Endothelial cell of umbilical vein (primary cell): ENCODE data around the gene DLG5. TPM values are rescaled to one million over a fixed set of nuclear protein-coding genes. Genes with fewer than 3 reads are reported as not detected.

Source experiments
- BruUV-seq: library from RNA; stranded (reverse); fragments of 400-500 nt; replicated peaks from 2 replicates; lab custom pipeline; 2021; lab: Mats Ljungman, UMichigan
- CTCF ChIA-PET: fragments of 300-600, 350-600 bp; sonication (Branson Sonifier 250); formaldehyde crosslinking; loops from one replicate; lab custom pipeline; 2021; ENCODE audit warnings: antibody characterized with exemption, inconsistent platforms; lab: Charles Lee
- POLR2A ChIA-PET: fragments of 300-600, 350-600 bp; sonication (Branson Sonifier 250); formaldehyde crosslinking; loops from one replicate; lab custom pipeline; 2021; ENCODE audit warnings: antibody characterized with exemption, inconsistent platforms; lab: Charles Lee
- DNase-seq: peaks from one replicate; pipeline ENCODE4 v3.0.0-alpha.2; 2011; ENCODE audit warnings: low read depth, low spot score
- FAIRE-seq: peaks from 2 replicates; lab custom pipeline; 2011; peaks lifted over from hg19 to GRCh38; lab: Jason Lieb, UNC
- H2AFZ ChIP-seq: 2 replicates; pipeline ENCODE4 v1.6.0; 2012; ENCODE audit warnings: low read depth, low read length, control low read depth, inconsistent platforms
- H3K27ac ChIP-seq: 2 replicates; pipeline ENCODE4 v1.5.1; 2011; ENCODE audit warnings: low read depth, mild to moderate bottlenecking, control low read depth, low read length, moderate library complexity; ENCODE audit not compliant: insufficient read depth
- H3K27me3 ChIP-seq, 2 experiments: 2 replicates each; pipeline versions ENCODE4 v1.6.0 to v1.6.1; 2011; ENCODE audit warnings: low read length in 2 of 2, mixed read lengths in 1 of 2; ENCODE audit not compliant: control insufficient read depth in 2 of 2, insufficient read depth in 2 of 2
- H3K36me3 ChIP-seq, 2 experiments: 2 replicates in 1 of 2; 3 replicates in 1 of 2; pipeline ENCODE4 v1.5.1; 2011; ENCODE audit warnings: low read length in 2 of 2, mild to moderate bottlenecking in 1 of 2, moderate library complexity in 1 of 2; ENCODE audit not compliant: control insufficient read depth in 2 of 2, insufficient read depth in 2 of 2; ENCODE audit errors: extremely low read depth in 1 of 2
- H3K4me1 ChIP-seq: 3 replicates; pipeline ENCODE4 v1.5.1; 2011; ENCODE audit warnings: mild to moderate bottlenecking, low read length; ENCODE audit not compliant: control insufficient read depth, insufficient read depth; ENCODE audit errors: extremely low read depth
- H3K4me2 ChIP-seq: 2 replicates; pipeline ENCODE4 v1.6.1; 2011; ENCODE audit warnings: low read length, control low read depth, mixed read lengths; ENCODE audit not compliant: insufficient read depth
- H3K4me3 ChIP-seq, 3 experiments: fragments of 200-600 bp in 1 of 3; sonication (generic), shearing (Covaris generic) in 1 of 3; replicated peaks in 1 of 3; 2 replicates each; pipeline ENCODE4 v1.5.1; 2011 to 2016; ENCODE audit warnings: control low read depth in 3 of 3, low read length in 3 of 3, mild to moderate bottlenecking in 2 of 3, inconsistent platforms in 1 of 3, low read depth in 1 of 3, moderate library complexity in 1 of 3; ENCODE audit not compliant: insufficient read depth in 1 of 3
- H3K79me2 ChIP-seq: 2 replicates; pipeline ENCODE4 v1.6.0; 2012; ENCODE audit warnings: low read length, inconsistent platforms; ENCODE audit not compliant: control insufficient read depth, insufficient read depth
- H3K9ac ChIP-seq: replicated peaks from 2 replicates; pipeline ENCODE3; 2011; ENCODE audit warnings: low read length, control low read depth; ENCODE audit not compliant: insufficient read depth; ENCODE audit errors: extremely low read depth
- H3K9me1 ChIP-seq: replicated peaks from 3 replicates; pipeline ENCODE4 v1.6.0; 2011; ENCODE audit warnings: mild to moderate bottlenecking, low read length; ENCODE audit not compliant: control insufficient read depth, insufficient read depth; ENCODE audit errors: extremely low read depth
- H3K9me3 ChIP-seq: replicated peaks from 2 replicates; pipeline ENCODE4 v1.5.1; 2012; ENCODE audit warnings: low read length, inconsistent platforms; ENCODE audit not compliant: control insufficient read depth, insufficient read depth
- H4K20me1 ChIP-seq: replicated peaks from 2 replicates; pipeline ENCODE3; 2011; ENCODE audit warnings: mild to moderate bottlenecking, low read length; ENCODE audit not compliant: control insufficient read depth, insufficient read depth; ENCODE audit errors: extremely low read depth
- EZH2 ChIP-seq: IDR thresholded peaks from 2 replicates; pipeline ENCODE4 v1.6.1; 2012; ENCODE audit warnings: borderline replicate concordance, low read depth, mild to moderate bottlenecking, moderate library complexity, low read length, inconsistent platforms; ENCODE audit not compliant: severe bottlenecking
- FOS ChIP-seq: IDR thresholded peaks from 2 replicates; pipeline ENCODE4 v1.6.1; 2011; ENCODE audit warnings: mild to moderate bottlenecking, low read length, moderate library complexity, borderline replicate concordance; ENCODE audit not compliant: insufficient read depth
- GATA2 ChIP-seq: IDR thresholded peaks from 2 replicates; pipeline ENCODE4 v1.7.0; 2011; ENCODE audit warnings: low read depth, mild to moderate bottlenecking, moderate library complexity, mixed read lengths, low read length; ENCODE audit not compliant: insufficient read length, insufficient read depth
- JUN ChIP-seq: IDR thresholded peaks from 2 replicates; pipeline ENCODE4 v1.6.1; 2011; ENCODE audit warnings: borderline replicate concordance, low read depth; ENCODE audit not compliant: insufficient read length, insufficient read depth
- MAX ChIP-seq: IDR thresholded peaks from 2 replicates; pipeline ENCODE4 v1.6.1; 2011; ENCODE audit not compliant: insufficient read depth, insufficient read length
- MYC ChIP-seq: IDR thresholded peaks from one replicate; pipeline ENCODE4 v1.6.1; 2011; ENCODE audit warnings: mild to moderate bottlenecking, low read depth, low read length
- POLR2A ChIP-seq: IDR thresholded peaks from 2 replicates; pipeline ENCODE4 v1.6.1; 2012; ENCODE audit warnings: low read depth, mild to moderate bottlenecking, control low read depth, low read length
- POLR2AphosphoS5 ChIP-seq: IDR thresholded peaks from 2 replicates; pipeline ENCODE4 v1.6.1; 2012; ENCODE audit warnings: low read depth, mild to moderate bottlenecking, control low read depth, low read length, moderate library complexity; ENCODE audit not compliant: insufficient read depth
- dilution Hi-C: fragments of 300-500 bp; cut with MboI; formaldehyde crosslinking; loops from one replicate; pipeline ENCODE4 v1.15.0; 2019; ENCODE audit warnings: low sequenced_read_pairs; ENCODE audit not compliant: extremely low pct_ligation_motif_present
- intact Hi-C: fragments of 100-400 bp; cut with micrococcal nuclease; formaldehyde crosslinking; loops from one replicate; pipeline ENCODE4 v1.10.0; 2022
- polyA plus RNA-seq, 4 experiments: library from polyadenylated mRNA; depleted of rRNA in 3 of 4; stranded (reverse) in 3 of 4; unstranded in 1 of 4; fragments of >200 nt; gene quantifications; 2 replicates each; pipeline versions ENCODE4 v1.2.1 to v1.2.3, GENCODE V29; 2011 to 2012; ENCODE audit warnings: missing spikeins in 1 of 4
- total RNA-seq: library from RNA; stranded (reverse); gene quantifications from 2 replicates; pipeline ENCODE4 v1.2.3, GENCODE V29; 2021
- TF ChIP-seq, protein P1 (sequence below), 2 donors: IDR thresholded peaks; 1 replicate in 1 of 2; 2 replicates in 1 of 2; pipeline ENCODE4 v1.5.1; 2011; ENCODE audit warnings: low read length in 2 of 2, mild to moderate bottlenecking in 2 of 2, moderate library complexity in 2 of 2, control low read depth in 1 of 2, inconsistent platforms in 1 of 2, low read depth in 1 of 2; ENCODE audit not compliant: insufficient read depth in 1 of 2; ENCODE audit errors: extremely low read depth in 1 of 2

Gene DLG5
- total and polyA plus RNA-seq, 2 donors (not counting 3 experiments of a cell fraction or from before 2014, with no cell fraction given), result 12.3 to 24.9 TPM

- Histone ChIP-seq H3K4me1 (no peaks in the 10 kb centered on the region), H3K4me2 (no peak overlapping the region), H3K27me3 (no peaks in the 10 kb centered on the region), H3K9me3 (no peaks in the 10 kb centered on the region), H4K20me1 (no peaks in the 10 kb centered on the region), H2AFZ (no peak overlapping the region), H3K9ac (no peak overlapping the region), H3K36me3 (peaks cover 0 to 3% of the 10 kb centered on the region in 2 experiments), H3K27ac (no peak overlapping the region), H3K9me1 (no peaks in the 10 kb centered on the region), H3K4me3 (no peak overlapping the region), H3K79me2 (no peaks in the 10 kb centered on the region)
- DNase-seq (no peak), FAIRE-seq (no peak)
- CTCF ChIA-PET, result interaction anchor here (0.7 to 0.8 kb wide), 2 partner anchors 30 to 1301 kb away, joined by 3 read pairs; no protein-coding TSS in a partner anchor
- no peak for TF ChIP-seq POLR2A
- no peak for TF ChIP-seq MYC
- TF ChIP-seq MAX, result no peak
- no peak for TF ChIP-seq GATA2
- TF ChIP-seq JUN, result no peak
- TF ChIP-seq, protein P1, sequence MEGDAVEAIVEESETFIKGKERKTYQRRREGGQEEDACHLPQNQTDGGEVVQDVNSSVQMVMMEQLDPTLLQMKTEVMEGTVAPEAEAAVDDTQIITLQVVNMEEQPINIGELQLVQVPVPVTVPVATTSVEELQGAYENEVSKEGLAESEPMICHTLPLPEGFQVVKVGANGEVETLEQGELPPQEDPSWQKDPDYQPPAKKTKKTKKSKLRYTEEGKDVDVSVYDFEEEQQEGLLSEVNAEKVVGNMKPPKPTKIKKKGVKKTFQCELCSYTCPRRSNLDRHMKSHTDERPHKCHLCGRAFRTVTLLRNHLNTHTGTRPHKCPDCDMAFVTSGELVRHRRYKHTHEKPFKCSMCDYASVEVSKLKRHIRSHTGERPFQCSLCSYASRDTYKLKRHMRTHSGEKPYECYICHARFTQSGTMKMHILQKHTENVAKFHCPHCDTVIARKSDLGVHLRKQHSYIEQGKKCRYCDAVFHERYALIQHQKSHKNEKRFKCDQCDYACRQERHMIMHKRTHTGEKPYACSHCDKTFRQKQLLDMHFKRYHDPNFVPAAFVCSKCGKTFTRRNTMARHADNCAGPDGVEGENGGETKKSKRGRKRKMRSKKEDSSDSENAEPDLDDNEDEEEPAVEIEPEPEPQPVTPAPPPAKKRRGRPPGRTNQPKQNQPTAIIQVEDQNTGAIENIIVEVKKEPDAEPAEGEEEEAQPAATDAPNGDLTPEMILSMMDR (IDR thresholded peaks at IDR 0.05; ENCODE audit: extremely low read depth in 1 of 2, insufficient read depth in 1 of 2, low read depth in 1 of 2, low read length in 2 of 2), result no peak
- no peak for TF ChIP-seq POLR2AphosphoS5
- TF ChIP-seq EZH2, result no peak
- TF ChIP-seq FOS, result no peak
- BruUV-seq, result no TSS peak
- dilution Hi-C loops (no loop called here), intact Hi-C loops (no loop called here)
- POLR2A ChIA-PET, result no interaction called here
Observed at GRCh38 chr10:77856566-77856965, 70.0 kb downstream of the DLG5 start.
